HUES6 (cell line): ENCODE measurements around the gene RELA.

Experiments
- H3K27ac ChIP-seq: 2 replicates; pipeline ENCODE4 v1.7.0; 2013; ENCODE audit warnings: low read depth, mild to moderate bottlenecking, low read length, inconsistent platforms
- H3K27me3 ChIP-seq: 2 replicates; pipeline ENCODE4 v1.6.1; 2013; ENCODE audit warnings: low read length; ENCODE audit not compliant: control insufficient read depth, insufficient read depth
- H3K36me3 ChIP-seq: 2 replicates; pipeline ENCODE4 v1.6.1; 2013; ENCODE audit warnings: low read length; ENCODE audit not compliant: control insufficient read depth, insufficient read depth
- H3K4me1 ChIP-seq: 2 replicates; pipeline ENCODE4 v1.6.1; 2013; ENCODE audit warnings: low read length; ENCODE audit not compliant: control insufficient read depth, insufficient read depth
- H3K4me3 ChIP-seq: 2 replicates; pipeline ENCODE4 v1.5.1; 2013; ENCODE audit warnings: low read depth, low read length
- H3K9ac ChIP-seq: one replicate; pipeline ENCODE4 v1.6.1; 2013; ENCODE audit warnings: mild to moderate bottlenecking, low read length
- H3K9me3 ChIP-seq: 2 replicates; pipeline ENCODE4 v1.6.1; 2013; ENCODE audit warnings: low read depth, low read length; ENCODE audit not compliant: control insufficient read depth, insufficient read depth

The RELA gene

GRCh38 chr11:65617136-65617850 is 45.4 kb downstream of the RELA start:
- Histone ChIP-seq H3K4me1 (peaks cover 16% of the 10 kb centered on the region), H3K36me3 (peaks cover 54% of the 10 kb centered on the region), H3K9ac (no peak overlapping the region), H3K27ac (no peak overlapping the region), H3K27me3 (no peaks in the 10 kb centered on the region), H3K9me3 (no peaks in the 10 kb centered on the region), H3K4me3 (peak overlapping the region; percentile 11; the same call in 1 of the 2 replicates)

DNA sequence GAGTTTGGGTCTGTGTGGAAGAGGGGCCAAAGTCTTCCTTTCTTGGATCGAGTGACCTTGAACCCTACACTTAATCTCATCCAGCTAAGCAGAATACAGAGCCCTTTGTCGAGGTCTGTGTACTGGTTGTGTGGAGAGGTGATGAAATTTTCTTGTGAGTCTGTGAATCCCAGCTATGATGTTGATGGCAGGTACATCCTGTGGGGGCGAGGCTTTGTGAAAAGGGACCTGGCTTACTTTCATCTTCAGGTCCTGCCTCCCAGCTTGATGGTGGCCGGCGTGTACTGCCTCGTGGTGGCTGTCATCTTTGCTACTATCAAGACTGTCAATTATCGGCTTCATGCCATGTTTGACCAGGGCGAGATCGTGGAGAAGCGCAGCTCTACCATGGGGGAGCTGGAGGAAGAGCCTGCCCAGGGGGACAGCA is 46.1 kb downstream of the RELA start:
- Histone ChIP-seq H3K9ac (peak overlapping the region; percentile 65), H3K4me1 (peaks cover 23% of the 10 kb centered on the region), H3K9me3 (no peaks in the 10 kb centered on the region), H3K4me3 (peak overlapping the region; percentile 76), H3K27me3 (no peaks in the 10 kb centered on the region), H3K27ac (peak overlapping the region; percentile 11; the same call in 1 of the 2 replicates), H3K36me3 (peaks cover 47% of the 10 kb centered on the region)

- Histone ChIP-seq H3K27me3 (no peaks in the 10 kb centered on the region), H3K9ac (peak overlapping the region; percentile 73), H3K36me3 (peaks cover 42% of the 10 kb centered on the region), H3K9me3 (no peaks in the 10 kb centered on the region), H3K27ac (peak overlapping the region; percentile 18; the same call in 1 of the 2 replicates), H3K4me3 (peak overlapping the region; percentile 76), H3K4me1 (peaks cover 26% of the 10 kb centered on the region)
Measured at GRCh38 chr11:65615950-65616574, 46.7 kb downstream of the RELA start.

DNA sequence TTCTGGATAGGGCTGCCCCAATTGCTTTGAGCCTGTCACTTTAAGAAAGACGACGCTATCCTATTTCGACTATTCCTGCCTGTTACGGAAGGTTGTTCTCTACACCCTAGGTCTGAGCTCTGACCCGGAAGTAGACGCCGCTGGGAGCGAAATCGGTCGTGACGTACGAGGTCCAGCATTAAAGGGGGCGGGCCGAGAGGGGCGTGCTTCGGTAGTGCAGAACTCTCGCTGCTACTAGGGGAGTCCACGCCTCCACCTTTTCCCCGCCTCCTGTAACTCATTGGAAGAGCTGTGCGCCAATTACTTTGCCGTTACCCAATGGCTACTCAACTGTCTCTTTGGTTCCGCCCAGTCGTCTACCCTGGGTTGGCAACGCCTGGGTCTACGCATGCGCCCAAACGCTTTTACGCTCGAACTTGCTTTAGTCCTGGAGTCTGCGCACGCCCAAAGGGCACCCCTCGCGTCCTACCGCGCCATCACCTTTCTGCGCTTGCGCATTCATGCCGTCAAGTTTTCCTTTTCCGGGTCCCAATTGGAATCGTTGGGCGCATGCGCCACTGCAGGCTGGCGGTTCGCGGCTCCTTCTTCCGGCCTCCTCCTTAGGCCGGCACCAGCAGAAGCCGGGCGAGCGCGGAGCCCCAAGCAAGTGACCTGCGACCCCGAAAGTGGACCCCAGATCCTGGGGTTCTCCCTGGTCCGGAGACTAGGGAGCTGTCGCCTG is 47.3 kb downstream of the RELA start, which contains the start of gene PCNX3:
TSS of gene PCNX3 (plus strand) at position 548 of the 721 bp plus-strand sequence. CDS start 536 bp downstream, outside the sequence.
- peak within 1 kb of the TSS; percentile 88 for H3K9ac ChIP-seq
- peak within 1 kb of the TSS; percentile 76 for H3K4me3 ChIP-seq
- H3K27me3 ChIP-seq: no peaks in the 10 kb centered on the region
- peaks cover 35% of the 10 kb centered on the region for H3K36me3 ChIP-seq
- H3K9me3 ChIP-seq: no peaks in the 10 kb centered on the region
- peak within 1 kb of the TSS; percentile 18; the same call in 1 of the 2 replicates for H3K27ac ChIP-seq
- peaks cover 26% of the 10 kb centered on the region for H3K4me1 ChIP-seq

GRCh38 chr11:65613091-65613928 is 49.4 kb downstream of the RELA start:
- H3K4me1 ChIP-seq: peaks cover 26% of the 10 kb centered on the region

DNA sequence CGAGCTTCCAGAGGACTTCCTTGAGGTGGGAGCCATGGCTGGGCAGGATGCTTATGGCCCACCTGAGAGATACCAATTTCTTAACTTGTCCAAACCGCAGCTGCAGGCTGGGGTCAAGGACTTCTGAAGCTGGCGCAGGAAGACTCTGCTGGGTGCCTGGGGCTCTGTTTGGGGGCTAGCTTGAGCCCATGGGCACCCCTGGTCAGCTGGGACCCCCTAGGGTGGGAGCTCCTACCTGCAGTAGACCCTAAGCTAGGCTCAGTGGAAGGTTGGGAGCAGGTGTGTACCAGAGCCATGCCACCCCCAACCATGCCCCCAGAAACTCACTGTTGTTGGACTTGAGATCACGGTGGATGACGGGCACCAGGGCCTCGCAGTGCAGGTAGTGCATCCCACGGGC is 50.0 kb downstream of the RELA start:
- Histone ChIP-seq H3K9me3 (no peaks in the 10 kb centered on the region), H3K4me1 (peaks cover 32% of the 10 kb centered on the region), H3K27me3 (no peaks in the 10 kb centered on the region), H3K4me3 (peak overlapping the region; percentile 75), H3K9ac (no peak overlapping the region), H3K27ac (no peak overlapping the region), H3K36me3 (peaks cover 10% of the 10 kb centered on the region)

More at GRCh38 chr11:65613091-65613928, 49.4 kb downstream of the RELA start:
- Histone ChIP-seq H3K27me3 (no peaks in the 10 kb centered on the region), H3K27ac (peak overlapping the region; percentile 63), H3K9ac (peak overlapping the region; percentile 58), H3K9me3 (no peaks in the 10 kb centered on the region), H3K36me3 (peaks cover 17% of the 10 kb centered on the region), H3K4me3 (peak overlapping the region; percentile 75)

GRCh38 chr11:65611758-65612603 is 50.7 kb downstream of the RELA start:
- Histone ChIP-seq H3K36me3 (peaks cover 3% of the 10 kb centered on the region), H3K4me3 (peak overlapping the region; percentile 75; the same call in 1 of the 2 replicates), H3K9ac (peak overlapping the region; percentile 9), H3K9me3 (no peaks in the 10 kb centered on the region), H3K27me3 (no peaks in the 10 kb centered on the region), H3K27ac (no peak overlapping the region), H3K4me1 (peaks cover 36% of the 10 kb centered on the region)

DNA sequence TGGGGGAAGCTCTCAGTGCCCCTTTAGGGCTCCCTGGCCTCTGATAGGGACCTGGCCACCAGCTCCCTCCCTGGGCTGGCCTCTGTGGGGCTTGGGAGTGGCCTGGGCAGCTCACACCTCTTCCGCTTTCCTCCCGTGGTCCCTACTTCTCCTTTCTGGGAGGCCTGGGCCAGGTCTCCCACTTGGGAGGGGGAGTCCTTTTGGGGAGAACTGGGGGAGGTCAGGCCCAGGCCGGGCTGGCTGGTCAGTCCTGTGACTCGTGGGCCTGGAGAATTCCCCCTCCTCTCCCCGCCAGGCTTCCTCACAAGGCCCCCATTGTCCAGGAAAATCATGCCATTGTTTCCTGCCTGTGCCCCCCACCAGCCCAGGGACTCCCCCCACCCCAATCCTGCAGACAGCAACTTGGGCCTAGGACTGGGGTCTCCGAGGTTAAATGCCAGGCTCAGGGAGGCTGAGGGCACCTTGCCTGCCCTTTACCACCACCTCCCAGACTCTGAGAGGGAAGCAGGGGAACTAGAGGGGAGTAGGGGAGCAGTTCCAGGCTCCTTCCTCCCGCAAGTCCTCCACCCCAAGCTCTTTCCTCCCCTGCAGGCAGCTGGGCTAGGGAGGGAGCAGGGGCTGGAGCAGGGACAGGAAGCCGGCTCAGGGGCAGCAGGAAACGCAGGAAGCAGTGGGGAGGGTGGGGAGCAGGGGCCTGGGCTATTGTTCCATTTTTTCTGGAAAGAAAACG is 51.5 kb downstream of the RELA start:
- Histone ChIP-seq H3K4me3 (no peak overlapping the region; the same call in 1 of the 2 replicates), H3K27ac (no peak overlapping the region)

DNA sequence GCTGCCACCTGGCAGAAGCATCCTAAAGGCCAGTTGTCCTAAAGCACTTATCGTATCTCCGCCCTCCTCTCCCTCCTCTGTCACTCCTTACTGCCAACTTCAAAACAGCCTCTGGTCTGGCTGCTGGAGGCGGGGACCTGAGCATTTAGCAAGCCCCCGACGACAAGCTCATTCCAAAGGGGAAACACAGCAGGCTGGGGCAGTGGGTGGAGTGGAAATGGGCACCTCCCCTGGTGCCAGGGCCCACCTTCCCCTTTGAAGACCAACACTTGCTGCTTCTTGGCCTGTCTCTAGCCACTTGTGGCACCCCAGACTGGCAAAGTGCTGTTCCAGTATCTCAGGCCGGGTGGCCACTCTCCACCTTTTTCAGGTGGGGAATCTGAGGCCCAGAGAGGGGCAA is 52.3 kb downstream of the RELA start:
- H3K9ac ChIP-seq: no peak overlapping the region
- H3K27me3 ChIP-seq: no peaks in the 10 kb centered on the region
- peaks cover 8% of the 10 kb centered on the region for H3K36me3 ChIP-seq

More for the DNA sequence above, 51.5 kb downstream of the RELA start:
- Histone ChIP-seq H3K4me1 (peaks cover 36% of the 10 kb centered on the region), H3K9me3 (no peaks in the 10 kb centered on the region), H3K9ac (no peak overlapping the region), H3K36me3 (peaks cover 3% of the 10 kb centered on the region; the same call in 1 of the 2 replicates), H3K27me3 (no peaks in the 10 kb centered on the region)

More for the DNA sequence above, 52.3 kb downstream of the RELA start:
- Histone ChIP-seq H3K27ac (no peak overlapping the region), H3K9me3 (no peaks in the 10 kb centered on the region), H3K4me3 (no peak overlapping the region), H3K4me1 (peaks cover 36% of the 10 kb centered on the region)
